Measurements from ENCODE around the gene C3orf18.

The C3orf18 gene

GRCh38 chr3:50567386-50568167, at the start of gene C3orf18:
C3orf18 (minus strand) TSS chr3:50567747; CDS start chr3:50565699, 2,048 bp downstream.
- peak; percentile 89 to 99 (median 92) for DNase-seq
- intact Hi-C loops (cut with DNase I) = no loop called here

- intact Hi-C loops (cut with DNase I) = loop anchor here (5.0 kb wide), 2 partner anchors 36 to 756 kb away; no protein-coding TSS in a partner anchor
- peak; percentile 70 to 97 (median 82) for DNase-seq
Observed at GRCh38 chr3:50616770-50617095, 49.2 kb upstream of the C3orf18 start.

GRCh38 chr3:50616003-50616769, 48.6 kb upstream of the C3orf18 start:
- intact Hi-C loops (cut with DNase I) = loop anchor here (5.0 kb wide), 2 partner anchors 36 to 756 kb away; no protein-coding TSS in a partner anchor
- DNase-seq = peak; percentile 75 to 97 (median 84)

- intact Hi-C loops (cut with DNase I) = loop anchor here (5.0 kb wide), 2 partner anchors 37 to 757 kb away; no protein-coding TSS in a partner anchor
- no peak for DNase-seq
Observed at GRCh38 chr3:50615190-50615589, 47.6 kb upstream of the C3orf18 start.

GRCh38 chr3:50612970-50613846, 45.7 kb upstream of the C3orf18 start:
- intact Hi-C loops (cut with DNase I) = loop anchor here (5.0 kb wide), 2 partner anchors 96 to 266 kb away; partner anchors contain the start of gene ZMYND10

GRCh38 chr3:50612234-50612882, 44.8 kb upstream of the C3orf18 start:
- no peak for DNase-seq
- intact Hi-C loops (cut with DNase I) = loop anchor here (5.0 kb wide), 2 partner anchors 95 to 265 kb away; partner anchors contain the start of gene ZMYND10

More at GRCh38 chr3:50612970-50613846, 45.7 kb upstream of the C3orf18 start:
- DNase-seq = peak in 1 of 10 donors; percentile 20

GRCh38 chr3:50611464-50612233, 44.1 kb upstream of the C3orf18 start, which contains the start of gene CISH:
CISH (minus strand) TSS chr3:50611774; CDS start chr3:50611650, 124 bp downstream.
- DNase-seq = peak; percentile 61 to 96 (median 77)
- intact Hi-C loops (cut with DNase I) = loop anchor here (5.0 kb wide), 2 partner anchors 94 to 264 kb away; partner anchors contain the start of gene ZMYND10

- intact Hi-C loops (cut with DNase I) = loop anchor here (5.0 kb wide), 2 partner anchors 94 to 264 kb away; partner anchors contain the start of gene ZMYND10
- peak in 1 of 10 donors; percentile 28 for DNase-seq
Observed at GRCh38 chr3:50610992-50611463, 43.5 kb upstream of the C3orf18 start.

GRCh38 chr3:50610181-50610971, 42.8 kb upstream of the C3orf18 start:
- peak in 1 of 10 donors; percentile 55 for DNase-seq
- intact Hi-C loops (cut with DNase I) = loop anchor here (5.0 kb wide), 2 partner anchors 93 to 263 kb away; partner anchors contain the start of gene ZMYND10

GRCh38 chr3:50609763-50610085, 42.2 kb upstream of the C3orf18 start:
- intact Hi-C loops (cut with DNase I) = loop anchor here (5.0 kb wide), 2 partner anchors 92 to 262 kb away; partner anchors contain the start of gene ZMYND10
- DNase-seq = no peak

- no peak for DNase-seq
Observed at GRCh38 chr3:50609071-50609762, 41.7 kb upstream of the C3orf18 start.

GRCh38 chr3:50608278-50608677, 40.7 kb upstream of the C3orf18 start:
- intact Hi-C loops (cut with DNase I) = no loop called here
- DNase-seq = no peak

More at GRCh38 chr3:50609071-50609762, 41.7 kb upstream of the C3orf18 start:
- intact Hi-C loops (cut with DNase I) = no loop called here

GRCh38 chr3:50607271-50608091, 39.9 kb upstream of the C3orf18 start:
- no peak for DNase-seq
- intact Hi-C loops (cut with DNase I) = no loop called here

GRCh38 chr3:50606596-50606995, 39.0 kb upstream of the C3orf18 start:
- no peak for DNase-seq
- intact Hi-C loops (cut with DNase I) = no loop called here

GRCh38 chr3:50605901-50606326, 38.4 kb upstream of the C3orf18 start:
- DNase-seq = no peak
- intact Hi-C loops (cut with DNase I) = no loop called here

All from posterior cingulate gyrus (tissue), 11 donors.